Stimulated activated CD4-positive, alpha-beta T cell treated with anti-CD3 and anti-CD28 coated beads, Interleukin-12 subunit alpha, Interleukin-12 subunit beta, amount 100 ng/mL, for 48 hours (primary cell): ENCODE measurements around the gene DYRK1A.

Experiments used
- DNase-seq, 3 donors: peaks; one replicate each; pipeline ENCODE4 v3.0.0-alpha.2; 2020; ENCODE audit warnings: low read depth in 2 of 3, low spot score in 1 of 3

DYRK1A gene

DNA sequence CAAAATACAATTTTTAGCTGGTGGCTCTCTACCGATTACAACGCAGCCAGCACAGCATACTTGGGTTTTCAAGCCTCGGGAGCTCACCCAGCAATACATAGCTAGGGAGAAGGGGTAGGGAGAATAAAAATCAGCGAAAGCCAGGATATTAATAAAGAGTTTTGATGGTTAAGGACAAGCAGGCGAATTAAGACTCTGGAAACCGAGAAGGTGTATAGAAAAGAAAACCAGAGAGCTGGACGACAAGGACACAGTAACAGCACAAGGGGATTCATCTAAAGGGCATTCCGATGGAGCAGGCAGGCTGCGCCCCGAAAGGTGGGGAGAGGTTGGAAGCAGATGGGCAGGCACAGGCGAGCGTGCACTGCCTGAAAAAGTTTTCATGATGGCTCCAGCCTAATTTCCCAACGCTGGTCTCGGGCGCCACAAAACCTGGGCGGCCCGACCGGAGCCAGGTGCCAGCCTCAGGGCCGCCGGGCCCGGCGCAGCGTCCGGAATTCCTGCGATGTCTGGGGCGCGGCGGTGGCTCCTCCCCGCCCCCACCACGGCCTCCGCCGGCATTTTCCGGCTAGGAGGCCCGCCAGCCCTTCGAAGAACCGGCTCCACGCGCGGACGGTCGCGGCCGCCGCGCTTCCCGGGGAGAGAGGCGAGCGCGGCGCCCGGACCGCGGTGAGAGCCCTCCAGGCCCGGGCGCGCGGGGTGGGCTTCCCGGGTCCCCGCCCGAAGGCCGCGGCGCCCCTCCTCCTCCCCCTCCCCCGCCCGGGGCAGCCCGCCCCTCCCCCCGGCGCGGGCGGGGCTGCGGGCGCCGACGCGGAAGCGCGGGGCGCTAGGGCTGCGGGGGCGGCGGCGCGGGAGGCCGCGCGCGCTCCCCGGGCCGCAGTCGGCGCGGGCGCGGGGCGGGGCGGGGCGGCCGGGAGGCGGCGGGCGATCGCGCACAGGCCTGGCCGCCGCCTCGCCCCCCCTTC lies 774 bp upstream of the DYRK1A start:
- peak in 2 of 3 donors; percentile 34 to 52 for DNase-seq

DNA sequence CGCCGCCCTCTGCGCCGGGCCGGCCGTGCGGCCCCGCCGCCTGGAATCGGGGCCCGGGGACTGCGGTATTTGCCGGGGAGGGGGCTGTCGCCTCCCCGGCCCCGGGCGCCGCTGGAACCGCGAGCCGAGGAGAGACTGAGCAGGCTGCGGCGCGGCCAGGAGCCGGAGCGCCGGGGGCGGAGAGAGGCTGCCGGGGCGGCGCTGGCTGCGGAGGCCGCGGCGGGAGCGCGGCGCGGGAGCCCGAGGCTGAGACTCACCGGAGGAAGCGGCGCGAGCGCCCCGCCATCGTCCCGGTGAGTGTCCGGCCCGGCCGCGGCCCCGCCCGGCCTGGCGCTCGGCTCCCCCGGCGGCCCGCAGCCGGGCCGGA lies 746 bp downstream of the DYRK1A start:
- DNase-seq = peak in 1 of 3 donors; percentile 26

DNA sequence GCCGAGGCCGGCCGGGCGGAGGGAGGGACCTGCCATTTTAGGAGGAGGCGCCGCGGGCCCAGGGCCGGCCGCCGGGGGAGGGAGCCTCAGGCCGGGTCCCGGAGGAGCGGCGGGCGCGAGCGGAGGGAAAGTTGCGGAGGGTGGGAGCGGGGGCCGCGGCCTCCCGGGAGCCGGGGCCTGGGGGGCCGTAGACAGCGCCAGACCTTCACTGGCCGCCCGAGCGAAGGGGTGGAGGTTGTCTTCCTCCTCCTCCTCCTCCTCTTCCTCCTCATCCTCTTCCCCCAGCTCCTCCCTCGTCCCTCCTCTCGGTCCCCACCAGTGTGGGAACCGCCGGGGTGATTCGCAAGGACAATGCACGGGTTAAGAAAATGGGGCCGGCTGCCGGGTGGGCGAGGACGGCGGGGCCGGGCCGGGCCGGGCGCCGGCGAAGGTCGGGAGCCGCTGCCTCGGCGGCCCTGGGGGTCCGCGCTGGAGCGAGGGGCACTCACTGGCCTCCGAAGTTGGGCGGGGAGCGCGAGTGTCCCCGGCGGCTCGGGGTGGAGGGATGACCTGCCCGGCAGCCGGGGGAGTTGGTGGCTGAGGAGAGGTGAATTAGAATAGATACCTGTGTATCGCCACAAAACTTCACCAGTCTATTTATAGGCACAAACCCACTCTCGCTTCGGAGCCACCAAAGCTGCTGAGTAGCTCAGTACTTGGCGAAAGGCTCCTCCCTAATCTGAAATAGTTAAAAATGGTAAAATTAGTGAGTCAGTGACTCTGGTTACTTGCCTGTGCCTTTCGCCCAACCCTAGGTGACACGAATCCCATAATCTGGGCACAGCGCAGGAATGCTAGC lies 1.3 kb downstream of the DYRK1A start:
- DNase-seq = peak in 1 of 3 donors; percentile 28

GRCh38 chr21:37368541-37369279 lies 2.1 kb downstream of the DYRK1A start:
- no peak for DNase-seq

DNA sequence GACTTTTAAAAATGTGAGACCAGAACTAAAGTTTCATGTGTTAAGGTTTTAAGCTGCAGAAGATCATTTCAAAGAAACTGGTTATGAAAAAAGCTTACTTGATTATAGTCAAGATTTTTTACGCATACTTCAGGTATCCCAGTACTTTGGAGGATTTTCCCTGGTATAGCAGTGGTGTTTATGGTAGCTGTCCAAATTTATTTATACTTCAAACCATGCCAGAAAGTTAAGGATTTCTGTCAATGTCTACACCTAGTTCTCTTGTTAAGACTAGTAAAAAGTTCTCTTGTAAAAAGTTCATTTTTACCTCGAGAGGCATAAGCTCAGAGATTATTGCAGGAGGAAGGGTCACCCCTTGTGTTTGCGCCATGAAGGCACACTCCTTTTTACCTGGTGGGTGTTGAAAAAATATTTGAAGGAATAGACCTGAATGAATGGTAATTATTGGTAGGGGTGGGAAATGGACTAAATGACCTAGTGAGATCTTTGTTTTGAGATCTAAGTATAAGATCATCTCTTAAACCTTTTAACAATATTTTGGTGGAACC lies 2.8 kb downstream of the DYRK1A start:
- no peak for DNase-seq

DNA sequence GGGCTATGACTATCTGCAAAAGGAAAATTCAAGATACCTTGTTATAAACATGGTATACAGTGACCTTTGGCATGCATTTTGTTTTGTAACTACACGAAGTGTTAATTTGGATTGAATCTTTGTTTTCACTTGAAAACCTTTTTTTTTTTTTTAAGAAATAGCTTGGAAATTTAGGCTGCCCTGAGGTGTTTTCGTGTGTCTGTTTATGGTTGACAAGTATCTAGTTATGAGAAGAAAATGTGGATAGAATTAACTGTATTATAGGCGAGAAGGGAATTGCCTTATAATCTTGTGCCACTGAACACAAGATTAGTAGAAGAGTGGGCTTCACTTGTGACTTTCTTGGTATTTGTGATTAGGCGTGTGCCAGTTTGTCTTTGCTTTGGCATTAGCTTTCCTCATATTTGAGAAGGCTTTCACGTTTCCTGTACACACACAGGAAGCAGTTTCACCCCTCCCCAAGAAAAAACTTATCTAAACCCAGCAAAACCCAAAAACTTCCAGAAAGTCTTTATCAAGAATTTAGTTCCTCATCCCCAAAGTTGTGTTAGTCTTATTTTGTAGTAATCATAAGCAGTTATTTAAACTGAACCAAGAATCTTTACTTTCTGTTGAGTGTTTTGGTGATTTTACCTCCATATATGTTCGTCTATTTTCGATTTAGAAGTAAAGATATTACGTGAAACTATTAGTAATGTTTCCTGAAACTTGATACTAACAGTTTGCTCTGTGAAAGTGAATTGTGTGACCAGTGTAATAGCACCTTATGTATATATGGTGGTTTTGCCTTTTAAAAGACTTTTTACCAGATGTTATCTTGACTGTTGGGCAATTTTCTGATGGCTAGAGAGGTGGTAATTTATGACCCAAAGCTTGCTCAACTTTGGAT lies 3.8 kb downstream of the DYRK1A start:
- DNase-seq = no peak

DNA sequence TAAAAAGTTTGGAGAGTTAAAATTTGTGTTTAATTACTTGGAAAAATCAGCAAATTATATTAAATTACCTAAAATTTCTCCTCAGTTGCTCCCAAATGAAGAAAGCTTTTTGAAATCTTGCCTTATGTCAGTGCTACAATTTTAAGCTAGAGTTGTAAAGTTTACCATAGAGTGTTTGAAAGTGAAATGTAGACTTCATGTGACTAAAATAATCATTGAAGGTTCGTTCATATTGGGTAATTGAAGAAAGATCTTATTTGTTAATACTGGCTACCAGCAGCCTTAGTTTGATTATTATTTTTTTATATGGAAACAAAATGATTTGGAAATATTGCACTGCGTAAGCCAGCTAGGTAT lies 4.4 kb downstream of the DYRK1A start:
- DNase-seq = no peak

GRCh38 chr21:37372127-37372731 lies 5.7 kb downstream of the DYRK1A start:
- DNase-seq = no peak

DNA sequence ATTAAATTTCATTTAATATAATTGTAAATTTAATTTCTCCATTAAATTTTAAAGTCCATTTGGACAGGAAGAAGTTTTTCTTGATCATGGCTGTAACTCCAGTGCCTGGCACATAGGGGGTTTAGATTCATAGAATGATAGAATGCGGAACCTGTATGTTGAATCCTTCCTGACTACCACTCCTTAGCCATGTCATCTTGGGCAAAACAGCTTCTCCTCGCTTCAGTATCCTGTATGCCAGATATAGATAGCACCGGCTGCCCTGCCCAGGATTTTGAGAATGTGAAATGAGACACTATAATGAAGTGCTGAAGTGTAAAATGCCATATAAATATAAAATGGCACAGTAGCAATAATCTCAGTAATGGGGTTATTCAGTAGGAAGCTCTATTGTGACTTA lies 6.4 kb downstream of the DYRK1A start:
- no peak for DNase-seq

DNA sequence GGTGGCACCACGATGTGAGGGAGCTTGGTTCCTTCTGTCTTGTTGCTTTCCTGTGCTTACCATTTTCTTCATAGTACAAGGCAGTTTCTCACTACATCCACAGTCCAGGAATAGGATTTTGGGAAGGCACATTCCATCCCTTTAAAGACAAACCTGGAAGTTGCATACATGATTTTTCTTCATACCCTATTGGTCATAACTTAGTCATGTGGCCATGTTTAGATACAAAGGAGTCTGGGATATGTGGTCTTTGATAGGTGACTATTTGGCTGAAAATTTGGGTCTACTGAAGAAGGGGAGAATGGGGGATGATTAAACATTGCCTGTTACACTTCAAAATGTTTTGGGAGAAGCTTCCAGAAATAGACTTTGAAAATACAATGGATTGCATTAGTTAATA lies 7.0 kb downstream of the DYRK1A start:
- DNase-seq = no peak

- DNase-seq = no peak
These were observed 7.5 kb downstream of the DYRK1A start for GRCh38 chr21:37374027-37374426.

- no peak for DNase-seq
These were observed 9.4 kb downstream of the DYRK1A start for GRCh38 chr21:37375866-37376574.

DNA sequence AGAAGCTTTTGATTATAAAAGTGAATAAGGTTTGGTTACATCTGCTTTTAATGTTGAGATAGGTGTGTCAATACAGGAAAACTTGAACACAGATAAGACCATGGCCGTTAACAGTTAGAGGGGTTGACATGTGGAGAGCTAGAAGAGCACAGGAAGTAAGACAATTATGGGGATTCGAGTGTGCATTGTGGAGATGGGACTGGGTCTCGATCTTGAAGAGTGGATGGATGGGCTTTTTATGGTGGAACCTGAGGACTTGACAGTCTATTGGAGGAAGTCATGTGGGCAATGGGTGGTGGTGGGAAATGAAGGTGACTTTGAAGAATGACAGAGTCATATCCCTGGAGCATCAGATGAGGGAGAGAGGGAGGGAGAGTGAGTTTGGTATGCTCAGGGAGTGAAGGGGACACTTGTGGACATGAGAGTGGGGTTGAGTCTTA lies 12.1 kb downstream of the DYRK1A start:
- no peak for DNase-seq

DNA sequence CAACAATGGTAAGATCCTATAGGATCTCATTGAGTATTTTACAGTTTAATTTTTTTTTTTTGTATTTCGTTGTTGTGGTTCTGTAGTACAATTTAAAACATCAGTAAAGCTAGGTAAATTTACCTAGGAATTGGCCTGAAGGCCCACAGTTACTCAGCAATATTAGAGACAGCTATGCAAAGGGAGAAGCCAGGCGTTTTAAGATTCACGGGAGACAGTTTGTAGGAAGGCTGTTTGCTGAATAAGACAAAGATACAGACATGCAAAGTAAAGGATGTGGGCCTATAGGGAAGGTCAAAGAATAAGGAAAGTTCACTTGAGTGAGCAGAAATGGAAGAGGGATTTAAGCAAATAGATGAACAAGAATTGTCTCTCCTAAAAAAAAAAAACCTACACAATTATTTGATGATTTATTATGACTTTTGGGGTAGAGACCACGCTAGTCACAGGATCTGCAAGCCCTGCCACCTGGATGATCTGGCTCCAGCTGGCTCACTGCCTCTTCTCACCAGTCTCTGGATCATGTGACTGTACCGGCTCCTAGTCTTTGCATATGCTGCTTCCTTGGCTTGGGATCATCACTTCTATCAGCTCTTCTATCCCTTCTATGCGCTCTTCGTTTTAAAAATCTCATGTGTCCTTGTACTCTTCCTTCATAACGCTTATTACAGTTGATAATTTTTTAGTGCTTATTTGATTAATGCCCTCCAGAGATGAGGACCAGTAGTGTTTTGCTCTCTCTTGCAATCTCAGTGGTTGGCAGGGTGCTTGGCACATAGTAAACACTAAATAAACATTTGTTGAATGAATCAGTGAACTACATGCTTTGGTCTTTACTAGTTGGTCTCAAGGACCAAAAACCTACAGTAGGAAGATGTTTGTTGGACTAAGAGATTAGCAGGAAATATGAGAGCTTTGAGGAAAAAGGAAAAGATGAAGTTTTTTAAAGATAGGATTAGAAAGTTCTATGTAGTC lies 14.1 kb downstream of the DYRK1A start:
- no peak for DNase-seq

- no peak for DNase-seq
These were observed 15.5 kb downstream of the DYRK1A start for GRCh38 chr21:37381883-37382585.

- no peak for DNase-seq
These were observed 16.5 kb downstream of the DYRK1A start for GRCh38 chr21:37383086-37383485.

- DNase-seq = no peak
These were observed 17.3 kb downstream of the DYRK1A start for GRCh38 chr21:37383784-37384311.
